Ovary (tissue), 9 donors: Measurements from ENCODE around the gene GPC4. TPM values are rescaled to one million over a fixed set of nuclear protein-coding genes. Genes with fewer than 3 reads are reported as not detected.

Experiments
- DNase-seq, 5 donors: peaks; one replicate each; pipeline ENCODE4 v3.0.0-alpha.2; 2019 to 2020
- H3K27ac ChIP-seq, 2 donors: fragments of 200-600 bp; one replicate each; pipeline versions ENCODE4 v1.5.1 to v1.8.0; 2019 to 2022
- H3K27me3 ChIP-seq: fragments of 200-600 bp; one replicate; pipeline ENCODE4 v1.8.0; 2022
- H3K36me3 ChIP-seq: fragments of 200-600 bp; sonication (generic); one replicate; pipeline ENCODE4 v1.5.1; 2019
- H3K4me1 ChIP-seq: one replicate; pipeline ENCODE4 v1.8.1; 2013; ENCODE audit warnings: mild to moderate bottlenecking, moderate library complexity; ENCODE audit not compliant: insufficient read depth
- H3K4me3 ChIP-seq: fragments of 200-600 bp; sonication (generic); one replicate; pipeline ENCODE4 v1.5.1; 2017
- H3K9me3 ChIP-seq, 2 donors: fragments of 200-600 bp in 1 of 2; sonication (generic) in 1 of 2; one replicate each; pipeline versions ENCODE4 v1.5.1 to v1.8.1; 2013 to 2019; ENCODE audit warnings: mild to moderate bottlenecking in 1 of 2, moderate library complexity in 1 of 2
- EP300 ChIP-seq: sonication (generic); formaldehyde crosslinking; IDR thresholded peaks from one replicate; pipeline ENCODE4 v1.6.1; 2017; ENCODE audit warnings: antibody characterized with exemption
- POLR2A ChIP-seq: fragments of 450-650 bp; IDR thresholded peaks from one replicate; pipeline ENCODE4 v1.6.1; 2017; ENCODE audit warnings: antibody characterized with exemption, mild to moderate bottlenecking, moderate library complexity
- WGBS, 3 donors: extraction: QIAGEN DNeasy Blood & Tissue Kit in 1 of 3; methylation state at CpG; one replicate each; pipeline versions ENCODE4 v1.1.5 to v1.1.7; 2013 to 2017; 5-methylcytosine and 5-hydroxymethylcytosine counted together
- intact Hi-C, 4 donors: fragments of 100-400 bp; cut with DNase I; formaldehyde crosslinking; loops; one replicate each; pipeline versions ENCODE4 v1.11.0 to v1.15.1; 2022 to 2023
- polyA plus RNA-seq, 2 donors: library from polyadenylated mRNA; stranded (reverse); fragments of 200-250 nt in 1 of 2; fragments of 350-450 nt in 1 of 2; fragmentation: Illumina TruSeq in 1 of 2; extraction: RNeasy Lipid Tissue Mini Kit (QIAGEN cat#74804) in 1 of 2; gene quantifications; one replicate each; pipeline ENCODE4 v1.2.3, GENCODE V29; 2013 to 2014
- total RNA-seq, 7 donors: library from RNA; depleted of rRNA in 2 of 7; stranded (reverse); fragments of >200 nt in 2 of 7; fragmentation: NEBNext Ultra II Directional in 3 of 7; extraction: Animal tissue kit (Norgen Biotek cat#: 25700) in 3 of 7; gene quantifications; one replicate each; pipeline versions ENCODE4 v1.1.0 to v1.2.4, GENCODE V29; 2016 to 2023
- TF ChIP-seq, protein P1 (sequence below), 3 donors: fragments of 450-650 bp in 2 of 3; fragments of 200-600 bp in 1 of 3; IDR thresholded peaks; one replicate each; pipeline versions ENCODE4 v1.5.1 to v1.8.0; 2016 to 2022; ENCODE audit warnings: antibody characterized with exemption in 3 of 3, mild to moderate bottlenecking in 1 of 3
- donor health status: DM: no; HTN: no; CAD: no; lungs with moderate emphysema.
- donor health status: DM: no; HTN: no; CAD: no.
- donor health status: Bipolar disorder and iron deficiency.
- donor health status: DM: yes; HTN: yes; CAD: no.
- donor health status: DM: no; HTN: no; CAD: no.
- donor health status: DM: yes; HTN: yes; CAD: no.

The GPC4 gene
- total and polyA plus RNA-seq, 9 donors: 9.0 to 21.7 (median 12.3) TPM

DNA sequence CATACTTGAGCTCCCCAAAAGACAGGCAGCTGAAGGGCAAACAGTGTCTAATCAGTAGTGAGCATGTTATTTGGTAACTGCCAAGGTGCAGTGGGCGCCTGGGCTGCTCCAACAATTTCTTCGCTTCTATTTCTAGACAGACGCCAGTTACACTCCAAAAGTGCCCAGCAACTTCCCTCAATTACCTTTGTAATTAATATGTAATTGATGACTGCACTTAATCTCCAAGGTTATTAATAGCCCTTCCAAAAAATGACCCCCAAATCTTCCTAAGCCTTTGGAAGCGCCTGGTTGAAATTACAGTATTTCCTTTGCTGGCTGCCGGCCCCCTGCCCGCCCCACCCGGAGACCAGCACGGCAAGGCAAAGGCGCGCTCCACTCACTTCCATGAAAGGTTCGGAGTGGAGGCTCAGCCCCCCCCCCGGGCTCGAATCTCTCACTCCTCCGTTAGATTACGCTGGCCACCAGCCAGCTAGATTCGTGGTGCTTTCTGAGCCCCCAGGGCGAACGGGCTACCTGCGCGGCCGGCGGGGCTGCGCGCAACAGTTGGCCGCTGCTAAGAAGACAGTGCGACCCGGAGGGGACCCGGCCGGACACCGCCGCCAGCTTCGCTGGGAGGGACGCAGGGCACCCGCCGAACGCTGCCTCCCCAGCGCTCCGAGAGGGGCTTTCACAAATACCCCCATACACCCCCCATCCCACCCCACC, 1.9 kb downstream of the GPC4 start:
- WGBS, 3 donors: 32 to 47% (median 34%) methylated on average over 38 of the region's 38 CpGs
- intact Hi-C loops: no loop called here
- Histone ChIP-seq H3K36me3 (no peaks in the 10 kb centered on the region), H3K27ac (peak overlapping the region in 1 of 2 donors; percentile 12), H3K4me1 (no peaks in the 10 kb centered on the region), H3K9me3 (no peaks in the 10 kb centered on the region), H3K27me3 (no peaks in the 10 kb centered on the region), H3K4me3 (peak overlapping the region; percentile 67)
- no peak for TF ChIP-seq EP300
- TF ChIP-seq, protein P1, sequence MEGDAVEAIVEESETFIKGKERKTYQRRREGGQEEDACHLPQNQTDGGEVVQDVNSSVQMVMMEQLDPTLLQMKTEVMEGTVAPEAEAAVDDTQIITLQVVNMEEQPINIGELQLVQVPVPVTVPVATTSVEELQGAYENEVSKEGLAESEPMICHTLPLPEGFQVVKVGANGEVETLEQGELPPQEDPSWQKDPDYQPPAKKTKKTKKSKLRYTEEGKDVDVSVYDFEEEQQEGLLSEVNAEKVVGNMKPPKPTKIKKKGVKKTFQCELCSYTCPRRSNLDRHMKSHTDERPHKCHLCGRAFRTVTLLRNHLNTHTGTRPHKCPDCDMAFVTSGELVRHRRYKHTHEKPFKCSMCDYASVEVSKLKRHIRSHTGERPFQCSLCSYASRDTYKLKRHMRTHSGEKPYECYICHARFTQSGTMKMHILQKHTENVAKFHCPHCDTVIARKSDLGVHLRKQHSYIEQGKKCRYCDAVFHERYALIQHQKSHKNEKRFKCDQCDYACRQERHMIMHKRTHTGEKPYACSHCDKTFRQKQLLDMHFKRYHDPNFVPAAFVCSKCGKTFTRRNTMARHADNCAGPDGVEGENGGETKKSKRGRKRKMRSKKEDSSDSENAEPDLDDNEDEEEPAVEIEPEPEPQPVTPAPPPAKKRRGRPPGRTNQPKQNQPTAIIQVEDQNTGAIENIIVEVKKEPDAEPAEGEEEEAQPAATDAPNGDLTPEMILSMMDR (IDR thresholded peaks at IDR 0.05): no peak
- TF ChIP-seq POLR2A: no peak
- DNase-seq: peak; percentile 16 to 55 (median 33)

DNA sequence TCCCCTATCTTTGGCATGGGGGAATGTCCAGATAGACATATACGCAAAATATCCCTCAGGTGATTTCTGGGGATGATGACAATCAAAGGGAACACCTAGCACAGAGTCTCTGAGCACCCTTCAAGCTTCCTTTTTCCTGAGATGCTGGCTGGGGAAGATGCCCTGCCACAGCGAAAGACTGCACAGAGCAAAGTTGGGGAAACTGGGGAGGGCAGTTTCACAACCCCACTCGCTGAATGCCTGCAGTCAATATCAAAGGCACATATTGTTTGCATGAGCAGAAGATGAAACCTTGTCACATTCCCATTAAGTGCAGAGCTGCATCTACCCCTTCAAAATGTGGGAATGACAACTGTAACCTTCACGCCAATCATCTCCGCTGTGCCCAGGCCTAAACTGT, 2.6 kb downstream of the GPC4 start:
- Histone ChIP-seq H3K27ac (no peak overlapping the region), H3K27me3 (no peaks in the 10 kb centered on the region), H3K9me3 (no peaks in the 10 kb centered on the region), H3K4me3 (no peak overlapping the region), H3K36me3 (no peaks in the 10 kb centered on the region), H3K4me1 (no peaks in the 10 kb centered on the region)
- TF ChIP-seq EP300 (no peak), POLR2A (no peak)
- TF ChIP-seq, protein P1 (IDR thresholded peaks at IDR 0.05): no peak
- no peak for DNase-seq
- intact Hi-C loops: no loop called here
- 68 to 74% (median 70%) methylated on average over 5 of the region's 5 CpGs for WGBS, 3 donors

DNA sequence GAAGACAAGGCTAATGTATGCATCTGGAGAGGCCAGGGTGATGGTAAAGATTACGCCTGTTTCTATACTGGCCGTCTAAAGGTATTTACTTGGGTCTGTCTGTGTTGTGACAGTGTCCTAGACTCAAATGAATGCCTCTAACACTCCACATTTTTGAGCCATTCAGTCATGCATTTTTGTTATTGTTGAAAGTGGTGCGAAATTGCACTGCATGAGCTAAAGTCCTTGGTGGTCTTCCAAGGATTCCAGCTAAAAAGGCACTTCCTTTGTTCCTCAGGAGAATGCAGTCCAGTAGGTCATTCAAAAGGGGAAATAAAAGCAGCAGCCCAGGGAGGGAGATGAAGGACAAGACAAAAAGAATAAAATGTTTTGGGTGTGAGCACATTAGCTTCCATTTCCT, 3.0 kb downstream of the GPC4 start:
- Histone ChIP-seq H3K4me1 (no peaks in the 10 kb centered on the region), H3K4me3 (no peak overlapping the region), H3K9me3 (no peaks in the 10 kb centered on the region), H3K36me3 (no peaks in the 10 kb centered on the region), H3K27ac (no peak overlapping the region), H3K27me3 (no peaks in the 10 kb centered on the region)
- TF ChIP-seq POLR2A: no peak
- TF ChIP-seq EP300: no peak
- TF ChIP-seq, protein P1 (IDR thresholded peaks at IDR 0.05): no peak
- WGBS, 3 donors: 43 to 53% (median 43%) methylated on average over 3 of the region's 3 CpGs
- no peak for DNase-seq
- intact Hi-C loops: no loop called here

DNA sequence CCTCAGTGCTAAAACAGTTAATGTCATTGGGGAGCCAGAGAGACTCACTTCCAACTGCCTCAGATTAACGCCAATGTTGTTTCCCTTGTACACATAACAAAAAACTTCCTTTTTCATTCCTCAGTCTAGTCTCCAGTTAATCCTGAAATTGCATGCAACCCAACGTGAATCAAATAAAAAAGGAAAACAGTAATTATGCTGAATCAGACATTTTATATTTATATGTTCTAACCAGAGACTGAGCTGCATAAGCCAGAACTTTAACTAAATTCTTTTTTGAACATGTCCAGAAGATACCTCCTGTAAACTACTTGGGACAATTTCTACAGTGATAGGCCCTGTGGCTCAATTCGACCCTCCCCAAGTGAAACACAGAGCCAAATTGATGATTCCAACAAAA, 4.7 kb downstream of the GPC4 start:
- H3K27ac ChIP-seq: no peak overlapping the region
- H3K36me3 ChIP-seq: no peaks in the 10 kb centered on the region
- no peaks in the 10 kb centered on the region for H3K4me1 ChIP-seq
- TF ChIP-seq, protein P1 (IDR thresholded peaks at IDR 0.05): no peak
- TF ChIP-seq EP300: no peak
- TF ChIP-seq POLR2A: no peak
- no peaks in the 10 kb centered on the region for H3K9me3 ChIP-seq
- no peak overlapping the region for H3K4me3 ChIP-seq
- no peaks in the 10 kb centered on the region for H3K27me3 ChIP-seq
- DNase-seq: no peak
- intact Hi-C loops: no loop called here
- 39 to 42% (median 39%) methylated on average over 3 of the region's 3 CpGs for WGBS, 3 donors
